DOHH2 (cell line): ENCODE measurements around the gene CDKAL1.

Source experiments
- H3F3A ChIP-seq: fragments of 200-600 bp; sonication (generic), shearing (Covaris generic); 2 replicates; pipeline ENCODE4 v1.6.0; 2016; ENCODE audit warnings: antibody characterized with exemption, mild to moderate bottlenecking; ENCODE audit not compliant: control insufficient read depth, insufficient read depth
- H3K27ac ChIP-seq: fragments of 200-600 bp; sonication (generic); 2 replicates; pipeline ENCODE4 v1.5.1; 2014; ENCODE audit warnings: low read depth, mild to moderate bottlenecking, low read length, moderate library complexity
- H3K27me3 ChIP-seq: fragments of 200-600 bp; sonication (generic); 2 replicates; pipeline ENCODE4 v1.6.1; 2014; ENCODE audit warnings: mild to moderate bottlenecking, low read length, mixed read lengths; ENCODE audit not compliant: control insufficient read depth
- H3K36me3 ChIP-seq: fragments of 200-600 bp; sonication (generic); 2 replicates; pipeline ENCODE4 v1.6.1; 2014; ENCODE audit warnings: mild to moderate bottlenecking, low read length, moderate library complexity, mixed read lengths; ENCODE audit not compliant: control insufficient read depth
- H3K4me1 ChIP-seq: fragments of 200-600 bp; sonication (generic); 2 replicates; pipeline ENCODE4 v1.6.1; 2014; ENCODE audit warnings: mild to moderate bottlenecking, low read length, mixed read lengths; ENCODE audit not compliant: control insufficient read depth
- H3K4me2 ChIP-seq: fragments of 200-600 bp; sonication (generic); 2 replicates; pipeline ENCODE4 v1.6.0; 2014; ENCODE audit warnings: mild to moderate bottlenecking, low read length, moderate library complexity
- H3K4me3 ChIP-seq: fragments of 200-600 bp; sonication (generic); 2 replicates; pipeline ENCODE4 v1.5.1; 2014; ENCODE audit warnings: mild to moderate bottlenecking, low read length, mixed read lengths
- H3K79me2 ChIP-seq: fragments of 200-600 bp; sonication (generic); 2 replicates; pipeline ENCODE4 v1.6.1; 2014; ENCODE audit warnings: mild to moderate bottlenecking, low read length, mixed read lengths; ENCODE audit not compliant: control insufficient read depth
- H3K9me2 ChIP-seq: fragments of 200-600 bp; sonication (generic); replicated peaks from 2 replicates; pipeline ENCODE4 v1.6.1; 2014; ENCODE audit warnings: mild to moderate bottlenecking, low read length, mixed read lengths; ENCODE audit not compliant: control insufficient read depth
- H3K9me3 ChIP-seq: fragments of 200-600 bp; sonication (generic); 2 replicates; pipeline ENCODE4 v1.6.1; 2014; ENCODE audit warnings: antibody characterized with exemption, low read length, mixed read lengths; ENCODE audit not compliant: control insufficient read depth, insufficient read depth
- H4K20me1 ChIP-seq: fragments of 200-600 bp; sonication (generic); 2 replicates; pipeline ENCODE4 v1.6.0; 2014; ENCODE audit warnings: low read depth, mild to moderate bottlenecking, antibody characterized with exemption, low read length, moderate library complexity; ENCODE audit not compliant: control insufficient read depth, insufficient read depth
- EZH2phosphoT487 ChIP-seq: fragments of 200-600 bp; sonication (generic); IDR thresholded peaks from 2 replicates; pipeline ENCODE4 v1.6.1; 2017; ENCODE audit warnings: borderline replicate concordance, mild to moderate bottlenecking, antibody characterized with exemption, low read length, moderate library complexity, mixed read lengths
- TF ChIP-seq, protein P1 (sequence below): fragments of 200-600 bp; sonication (generic); IDR thresholded peaks from one replicate; pipeline ENCODE4 v1.5.1; 2014; ENCODE audit warnings: antibody characterized with exemption, mild to moderate bottlenecking, low read depth, low read length; ENCODE audit not compliant: poor library complexity, severe bottlenecking

CDKAL1 gene

DNA sequence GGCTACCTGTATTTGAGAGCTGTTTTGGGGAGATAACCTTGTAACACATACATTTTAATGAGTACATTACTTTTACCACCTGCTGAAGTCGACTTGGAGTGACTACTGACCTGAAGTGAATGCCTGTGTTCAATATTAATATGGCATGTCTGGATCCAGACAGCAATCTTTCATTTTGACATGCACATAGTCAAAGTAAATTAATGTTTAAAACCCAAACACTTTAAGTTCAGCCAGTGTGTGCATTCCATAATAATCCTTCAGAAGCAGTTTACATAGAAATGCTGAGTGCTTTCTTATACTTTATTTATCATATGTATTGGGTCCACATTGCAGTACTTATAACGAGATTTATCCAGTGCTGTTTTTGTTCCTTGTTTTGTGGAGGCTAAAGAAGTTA is 38.0 kb downstream of the CDKAL1 start:
- Histone ChIP-seq H3K9me3 (no peaks in the 10 kb centered on the region), H3K79me2 (peaks cover 3% of the 10 kb centered on the region), H3K4me3 (no peak overlapping the region), H3K27me3 (no peaks in the 10 kb centered on the region), H3K4me1 (no peaks in the 10 kb centered on the region), H4K20me1 (no peaks in the 10 kb centered on the region), H3K9me2 (no peaks in the 10 kb centered on the region), H3F3A (no peaks in the 10 kb centered on the region), H3K27ac (no peak overlapping the region), H3K36me3 (peaks cover 20% of the 10 kb centered on the region), H3K4me2 (no peak overlapping the region)
- no peak for TF ChIP-seq EZH2phosphoT487
- TF ChIP-seq, protein P1, sequence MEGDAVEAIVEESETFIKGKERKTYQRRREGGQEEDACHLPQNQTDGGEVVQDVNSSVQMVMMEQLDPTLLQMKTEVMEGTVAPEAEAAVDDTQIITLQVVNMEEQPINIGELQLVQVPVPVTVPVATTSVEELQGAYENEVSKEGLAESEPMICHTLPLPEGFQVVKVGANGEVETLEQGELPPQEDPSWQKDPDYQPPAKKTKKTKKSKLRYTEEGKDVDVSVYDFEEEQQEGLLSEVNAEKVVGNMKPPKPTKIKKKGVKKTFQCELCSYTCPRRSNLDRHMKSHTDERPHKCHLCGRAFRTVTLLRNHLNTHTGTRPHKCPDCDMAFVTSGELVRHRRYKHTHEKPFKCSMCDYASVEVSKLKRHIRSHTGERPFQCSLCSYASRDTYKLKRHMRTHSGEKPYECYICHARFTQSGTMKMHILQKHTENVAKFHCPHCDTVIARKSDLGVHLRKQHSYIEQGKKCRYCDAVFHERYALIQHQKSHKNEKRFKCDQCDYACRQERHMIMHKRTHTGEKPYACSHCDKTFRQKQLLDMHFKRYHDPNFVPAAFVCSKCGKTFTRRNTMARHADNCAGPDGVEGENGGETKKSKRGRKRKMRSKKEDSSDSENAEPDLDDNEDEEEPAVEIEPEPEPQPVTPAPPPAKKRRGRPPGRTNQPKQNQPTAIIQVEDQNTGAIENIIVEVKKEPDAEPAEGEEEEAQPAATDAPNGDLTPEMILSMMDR, result no peak

DNA sequence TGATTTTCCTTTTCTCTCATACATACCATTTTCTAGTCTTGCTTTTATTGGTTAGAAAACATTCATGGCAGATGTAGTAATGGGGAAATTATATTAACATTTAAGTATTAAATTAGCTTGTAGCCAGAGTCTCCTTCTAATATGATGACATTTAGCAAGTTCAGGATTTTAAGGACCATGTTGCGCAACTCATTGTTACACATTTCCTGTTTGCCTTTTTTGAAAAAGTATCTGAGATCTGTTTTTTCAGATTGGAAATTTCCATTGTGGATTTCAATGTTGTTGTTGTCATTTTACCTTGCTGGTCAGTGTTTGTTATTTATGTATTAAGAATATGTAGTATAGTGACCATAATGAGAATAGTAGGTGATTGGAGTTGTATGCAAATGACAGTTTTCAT is 38.7 kb downstream of the CDKAL1 start:
- Histone ChIP-seq H3K9me2 (no peaks in the 10 kb centered on the region), H3K4me3 (no peak overlapping the region), H3K27ac (no peak overlapping the region), H3K9me3 (no peaks in the 10 kb centered on the region), H3K4me2 (no peak overlapping the region), H4K20me1 (no peaks in the 10 kb centered on the region), H3K27me3 (no peaks in the 10 kb centered on the region), H3F3A (no peaks in the 10 kb centered on the region), H3K4me1 (no peaks in the 10 kb centered on the region), H3K79me2 (peaks cover 2% of the 10 kb centered on the region; the same call in 1 of the 2 replicates), H3K36me3 (peaks cover 23% of the 10 kb centered on the region)
- TF ChIP-seq, protein P1, result no peak
- TF ChIP-seq EZH2phosphoT487, result no peak

DNA sequence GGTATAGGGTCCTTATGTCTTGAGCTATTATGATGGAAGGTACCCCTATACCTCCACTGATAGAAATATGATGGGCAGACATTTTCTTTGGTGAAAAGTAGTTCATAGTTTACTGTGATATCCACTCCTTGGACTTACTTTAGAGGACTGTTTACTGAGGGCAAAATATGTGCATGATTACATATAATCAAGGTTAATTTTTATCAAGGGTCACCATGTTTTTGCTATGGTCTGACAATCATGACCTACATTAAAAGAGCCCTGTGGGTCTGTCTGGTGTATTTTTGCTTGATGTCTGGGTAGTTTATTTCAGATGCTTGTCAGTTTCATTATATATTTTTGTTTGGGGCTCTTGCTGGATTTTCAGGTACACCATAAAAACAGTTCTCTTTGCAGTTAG is 40.1 kb downstream of the CDKAL1 start:
- Histone ChIP-seq H4K20me1 (no peaks in the 10 kb centered on the region), H3K9me3 (no peaks in the 10 kb centered on the region), H3K27ac (no peak overlapping the region), H3K4me2 (no peak overlapping the region), H3K4me3 (no peak overlapping the region), H3K4me1 (no peaks in the 10 kb centered on the region), H3K36me3 (peaks cover 25% of the 10 kb centered on the region), H3K27me3 (no peaks in the 10 kb centered on the region), H3K79me2 (peaks cover 2% of the 10 kb centered on the region; the same call in 1 of the 2 replicates), H3F3A (no peaks in the 10 kb centered on the region), H3K9me2 (no peaks in the 10 kb centered on the region)
- TF ChIP-seq, protein P1, result no peak
- no peak for TF ChIP-seq EZH2phosphoT487

DNA sequence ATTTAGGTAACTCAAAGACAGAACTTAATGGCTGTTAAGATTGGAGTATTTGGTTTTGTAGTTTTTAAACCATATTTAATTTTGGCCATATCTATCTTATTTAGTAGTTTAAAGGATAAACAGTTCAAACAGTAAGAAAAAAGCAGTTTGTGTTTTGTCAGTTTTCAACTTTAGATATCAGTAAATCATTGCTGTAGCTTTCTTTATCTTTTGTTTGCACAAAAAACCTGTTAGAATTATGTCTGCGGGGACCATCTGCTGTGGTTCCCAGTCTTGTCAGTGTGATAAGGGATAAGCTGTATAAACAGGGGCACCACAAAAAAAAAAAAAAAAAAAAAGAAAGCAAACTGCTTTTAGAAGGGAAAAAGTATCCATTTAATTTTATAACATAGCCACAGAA is 40.9 kb downstream of the CDKAL1 start:
- Histone ChIP-seq H3K27ac (no peak overlapping the region), H3K4me3 (no peak overlapping the region), H3K9me2 (no peaks in the 10 kb centered on the region), H3K27me3 (no peaks in the 10 kb centered on the region), H3K9me3 (no peaks in the 10 kb centered on the region), H3F3A (no peaks in the 10 kb centered on the region), H3K4me2 (no peak overlapping the region), H3K36me3 (peaks cover 32% of the 10 kb centered on the region), H4K20me1 (no peaks in the 10 kb centered on the region), H3K79me2 (0 out of 2 replicates have a peak, but pooled peaks cover 2% of the 10 kb centered on the region), H3K4me1 (no peaks in the 10 kb centered on the region)
- TF ChIP-seq EZH2phosphoT487, result no peak
